GM23338 (cell line): Measurements from ENCODE around the gene NPAS2. TPM values are rescaled to one million over a fixed set of nuclear protein-coding genes. Genes with fewer than 3 reads are reported as not detected.

Experiments used
- ATAC-seq: fragments of 200-7000 bp; cut with Tn5 transposase; 3 replicates; pipeline ENCODE4 v1.9.1; 2020
- DNase-seq: peaks from one replicate; pipeline ENCODE4 v3.0.0-alpha.2; 2015; ENCODE audit warnings: low spot score
- H2AFZ ChIP-seq: fragments of 200-600 bp; sonication (generic); 2 replicates; pipeline ENCODE4 v1.8.0; 2016; ENCODE audit warnings: antibody characterized with exemption, mild to moderate bottlenecking, moderate library complexity
- H3F3A ChIP-seq: fragments of 200-600 bp; sonication (generic); replicated peaks from 2 replicates; pipeline ENCODE4 v1.8.0; 2017; ENCODE audit warnings: antibody characterized with exemption, mixed run types, low read depth
- H3K27ac ChIP-seq: fragments of 200-600 bp; sonication (generic); 2 replicates; pipeline ENCODE4 v1.6.1; 2016; ENCODE audit warnings: low read depth
- H3K27me3 ChIP-seq: fragments of 200-600 bp; sonication (generic); 2 replicates; pipeline ENCODE4 v1.8.0; 2016; ENCODE audit warnings: mild to moderate bottlenecking, mixed run types, moderate library complexity; ENCODE audit not compliant: insufficient read depth
- H3K36me3 ChIP-seq: fragments of 200-600 bp; sonication (generic); 2 replicates; pipeline ENCODE4 v1.8.0; 2016; ENCODE audit warnings: mild to moderate bottlenecking; ENCODE audit not compliant: insufficient read depth
- H3K4me1 ChIP-seq: fragments of 200-600 bp; sonication (generic); 2 replicates; pipeline ENCODE4 v1.8.0; 2016; ENCODE audit warnings: mild to moderate bottlenecking, moderate library complexity; ENCODE audit not compliant: insufficient read depth
- H3K4me2 ChIP-seq: fragments of 200-600 bp; sonication (generic); 2 replicates; pipeline ENCODE4 v1.7.1; 2017; ENCODE audit warnings: mixed run types
- H3K4me3 ChIP-seq: fragments of 200-600 bp; sonication (generic); 2 replicates; pipeline ENCODE4 v1.6.1; 2016; ENCODE audit warnings: mixed run types
- H3K79me2 ChIP-seq: fragments of 200-600 bp; sonication (generic); replicated peaks from 2 replicates; pipeline ENCODE4 v1.8.0; 2017; ENCODE audit warnings: mild to moderate bottlenecking; ENCODE audit not compliant: insufficient read depth
- H3K9me2 ChIP-seq: fragments of 200-600 bp; sonication (generic); 2 replicates; pipeline ENCODE4 v1.8.0; 2017; ENCODE audit not compliant: insufficient read depth
- H4K20me1 ChIP-seq: fragments of 200-600 bp; sonication (generic); replicated peaks from 2 replicates; pipeline ENCODE4 v1.8.0; 2017; ENCODE audit warnings: mild to moderate bottlenecking; ENCODE audit not compliant: insufficient read depth
- H3K27ac Mint-ChIP-seq: 2 replicates; pipeline ENCODE4 v1.8.0; 2020; ENCODE audit warnings: inconsistent platforms, mild to moderate bottlenecking, moderate library complexity, mixed read lengths
- H3K27me3 Mint-ChIP-seq: 3 replicates; pipeline ENCODE4 v1.8.0; 2022; ENCODE audit warnings: low read depth, mild to moderate bottlenecking, moderate library complexity, mixed read lengths, inconsistent platforms; ENCODE audit not compliant: insufficient read depth, poor library complexity
- H3K36me3 Mint-ChIP-seq: 3 replicates; pipeline ENCODE4 v1.8.0; 2021; ENCODE audit warnings: low read depth, mild to moderate bottlenecking, inconsistent platforms, moderate library complexity, mixed read lengths
- H3K4me1 Mint-ChIP-seq: 3 replicates; pipeline ENCODE4 v1.8.0; 2020; ENCODE audit warnings: mild to moderate bottlenecking, inconsistent platforms, mixed read lengths
- H3K4me3 Mint-ChIP-seq: 3 replicates; pipeline ENCODE4 v1.8.0; 2021; ENCODE audit warnings: moderate library complexity, mild to moderate bottlenecking, inconsistent platforms, mixed read lengths
- H3K9me3 Mint-ChIP-seq: 3 replicates; pipeline ENCODE4 v1.8.0; 2020; ENCODE audit warnings: moderate library complexity, mild to moderate bottlenecking, inconsistent platforms, mixed read lengths
- CREB1 ChIP-seq: fragments of 250-450 bp; sonication (Bioruptor Pico); IDR thresholded peaks from 2 replicates; pipeline ENCODE4 v1.5.0; 2020; ENCODE audit warnings: low read depth, mild to moderate bottlenecking, moderate library complexity
- CTCF ChIP-seq, 2 experiments: fragments of 200-600 bp in 1 of 2; sonication (generic) in 1 of 2; conservative IDR thresholded peaks; 2 replicates each; pipeline versions ENCODE4 v1.5.1 to v1.6.1; 2016 to 2017; ENCODE audit warnings: antibody characterized with exemption in 2 of 2, low read depth in 2 of 2, mild to moderate bottlenecking in 2 of 2, moderate library complexity in 1 of 2
- EZH2 ChIP-seq: fragments of 200-600 bp; sonication (generic); IDR thresholded peaks from one replicate; pipeline ENCODE4 v1.8.0; 2017; ENCODE audit warnings: antibody characterized with exemption, mild to moderate bottlenecking, low read depth; ENCODE audit not compliant: unreplicated experiment
- NANOG ChIP-seq: IDR thresholded peaks from 2 replicates; pipeline ENCODE4 v1.6.1; 2016; ENCODE audit warnings: antibody characterized with exemption, borderline replicate concordance
- POLR2AphosphoS5 ChIP-seq: IDR thresholded peaks from 2 replicates; pipeline ENCODE4 v1.6.1; 2016; ENCODE audit warnings: antibody characterized with exemption, low read depth
- STAT1 ChIP-seq: IDR thresholded peaks from one replicate; pipeline ENCODE4 v1.6.1; 2016; ENCODE audit warnings: antibody characterized with exemption; ENCODE audit not compliant: unreplicated experiment
- ZNF114 ChIP-seq: fragments of 250-450 bp; sonication (Bioruptor Pico); IDR thresholded peaks from 2 replicates; pipeline ENCODE4 v1.5.0; 2020; ENCODE audit warnings: mild to moderate bottlenecking, moderate library complexity
- ZNF331 ChIP-seq: fragments of 250-450 bp; sonication (Bioruptor Pico); IDR thresholded peaks from 2 replicates; pipeline ENCODE4 v1.5.0; 2020; ENCODE audit warnings: low read depth, mild to moderate bottlenecking, moderate library complexity
- polyA plus RNA-seq: library from polyadenylated mRNA; unstranded; fragments of >200 nt; fragmentation: Nextera tagmentation; extraction: Ambion mirVana; gene quantifications from 2 replicates; pipeline ENCODE4 v1.2.1, GENCODE V29; 2016
- total RNA-seq: library from RNA; depleted of rRNA; stranded (reverse); fragments of >200 nt; shearing (Covaris generic); gene quantifications from 2 replicates; pipeline ENCODE4 v1.2.3, GENCODE V29; 2014
- TF ChIP-seq, protein P1 (sequence below): IDR thresholded peaks from 2 replicates; pipeline ENCODE4 v1.6.1; 2016; ENCODE audit warnings: antibody characterized with exemption
- TF ChIP-seq, protein P2 (sequence below): IDR thresholded peaks from one replicate; pipeline ENCODE4 v1.6.1; 2018; ENCODE audit warnings: antibody characterized with exemption; ENCODE audit not compliant: unreplicated experiment

NPAS2 gene
- total and polyA plus RNA-seq, 2 experiments from 2014 or later = 0.56 to 1.1 TPM

DNA sequence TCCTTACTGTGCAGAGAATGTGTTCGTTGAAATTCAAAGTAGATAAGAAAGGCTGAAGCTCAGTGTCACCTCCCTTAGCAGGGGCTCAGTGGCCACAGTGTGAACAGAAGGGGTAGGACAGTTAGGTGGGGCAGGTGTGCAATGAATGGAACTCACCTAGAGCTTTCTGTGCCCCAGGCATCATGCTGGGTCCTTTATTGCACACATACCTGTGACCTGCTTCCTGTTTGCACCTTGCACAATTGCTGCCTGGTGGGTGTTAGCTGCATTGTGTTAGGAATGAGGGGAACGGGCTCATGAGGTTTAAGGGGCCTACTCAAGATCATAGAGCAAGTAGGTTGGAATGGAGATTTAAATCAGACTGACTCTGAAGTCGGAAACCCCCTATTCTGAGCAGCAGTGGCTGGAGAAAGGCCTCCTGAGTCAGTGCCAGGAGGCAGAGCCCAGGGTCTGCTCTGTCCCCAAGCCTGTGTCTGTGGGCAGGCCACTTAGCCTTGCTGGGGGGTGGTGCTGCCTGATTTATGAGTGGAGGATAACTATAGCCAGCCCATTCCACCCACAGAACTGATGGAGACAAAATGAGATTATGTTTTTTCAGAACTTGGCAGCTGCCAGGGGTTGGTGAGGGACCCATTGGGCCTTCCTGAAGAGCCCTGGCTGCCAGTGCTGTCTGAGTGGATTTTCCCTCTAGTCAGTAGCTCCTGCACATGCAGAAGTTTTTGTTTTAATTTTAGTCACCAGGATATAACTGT is 76.2 kb downstream of the NPAS2 start:
- Mint-ChIP-seq H3K27ac (peak overlapping the region; percentile 3; the same call in 1 of the 2 replicates), H3K36me3 (no peaks in the 10 kb centered on the region), H3K27me3 (peaks cover 4% of the 10 kb centered on the region), H3K4me3 (no peak overlapping the region), H3K4me1 (peaks cover 14% of the 10 kb centered on the region; the same call in 2 of the 3 replicates), H3K9me3 (no peaks in the 10 kb centered on the region; the same call in 2 of the 3 replicates)
- Histone ChIP-seq H3K36me3 (no peaks in the 10 kb centered on the region), H3K4me3 (no peak overlapping the region), H3F3A (no peaks in the 10 kb centered on the region), H3K79me2 (no peaks in the 10 kb centered on the region), H3K4me2 (no peak overlapping the region), H3K9me2 (peaks cover 6% of the 10 kb centered on the region; the same call in 1 of the 2 replicates), H2AFZ (no peak overlapping the region), H4K20me1 (no peaks in the 10 kb centered on the region), H3K27me3 (no peaks in the 10 kb centered on the region), H3K27ac (no peak overlapping the region), H3K4me1 (no peaks in the 10 kb centered on the region)
- no peak; the same call in 2 of the 3 replicates for ATAC-seq
- TF ChIP-seq POLR2AphosphoS5 (no peak), ZNF114 (CRISPR knock-in tag) (no peak), CTCF (conservative IDR thresholded peaks at IDR 0.05; ENCODE audit: low read depth in 2 of 2) (no peak), STAT1 (no peak), NANOG (no peak), ZNF331 (CRISPR knock-in tag) (no peak), CREB1 (no peak), EZH2 (no peak)
- TF ChIP-seq, protein P1, sequence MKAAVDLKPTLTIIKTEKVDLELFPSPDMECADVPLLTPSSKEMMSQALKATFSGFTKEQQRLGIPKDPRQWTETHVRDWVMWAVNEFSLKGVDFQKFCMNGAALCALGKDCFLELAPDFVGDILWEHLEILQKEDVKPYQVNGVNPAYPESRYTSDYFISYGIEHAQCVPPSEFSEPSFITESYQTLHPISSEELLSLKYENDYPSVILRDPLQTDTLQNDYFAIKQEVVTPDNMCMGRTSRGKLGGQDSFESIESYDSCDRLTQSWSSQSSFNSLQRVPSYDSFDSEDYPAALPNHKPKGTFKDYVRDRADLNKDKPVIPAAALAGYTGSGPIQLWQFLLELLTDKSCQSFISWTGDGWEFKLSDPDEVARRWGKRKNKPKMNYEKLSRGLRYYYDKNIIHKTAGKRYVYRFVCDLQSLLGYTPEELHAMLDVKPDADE = no peak
- TF ChIP-seq, protein P2, sequence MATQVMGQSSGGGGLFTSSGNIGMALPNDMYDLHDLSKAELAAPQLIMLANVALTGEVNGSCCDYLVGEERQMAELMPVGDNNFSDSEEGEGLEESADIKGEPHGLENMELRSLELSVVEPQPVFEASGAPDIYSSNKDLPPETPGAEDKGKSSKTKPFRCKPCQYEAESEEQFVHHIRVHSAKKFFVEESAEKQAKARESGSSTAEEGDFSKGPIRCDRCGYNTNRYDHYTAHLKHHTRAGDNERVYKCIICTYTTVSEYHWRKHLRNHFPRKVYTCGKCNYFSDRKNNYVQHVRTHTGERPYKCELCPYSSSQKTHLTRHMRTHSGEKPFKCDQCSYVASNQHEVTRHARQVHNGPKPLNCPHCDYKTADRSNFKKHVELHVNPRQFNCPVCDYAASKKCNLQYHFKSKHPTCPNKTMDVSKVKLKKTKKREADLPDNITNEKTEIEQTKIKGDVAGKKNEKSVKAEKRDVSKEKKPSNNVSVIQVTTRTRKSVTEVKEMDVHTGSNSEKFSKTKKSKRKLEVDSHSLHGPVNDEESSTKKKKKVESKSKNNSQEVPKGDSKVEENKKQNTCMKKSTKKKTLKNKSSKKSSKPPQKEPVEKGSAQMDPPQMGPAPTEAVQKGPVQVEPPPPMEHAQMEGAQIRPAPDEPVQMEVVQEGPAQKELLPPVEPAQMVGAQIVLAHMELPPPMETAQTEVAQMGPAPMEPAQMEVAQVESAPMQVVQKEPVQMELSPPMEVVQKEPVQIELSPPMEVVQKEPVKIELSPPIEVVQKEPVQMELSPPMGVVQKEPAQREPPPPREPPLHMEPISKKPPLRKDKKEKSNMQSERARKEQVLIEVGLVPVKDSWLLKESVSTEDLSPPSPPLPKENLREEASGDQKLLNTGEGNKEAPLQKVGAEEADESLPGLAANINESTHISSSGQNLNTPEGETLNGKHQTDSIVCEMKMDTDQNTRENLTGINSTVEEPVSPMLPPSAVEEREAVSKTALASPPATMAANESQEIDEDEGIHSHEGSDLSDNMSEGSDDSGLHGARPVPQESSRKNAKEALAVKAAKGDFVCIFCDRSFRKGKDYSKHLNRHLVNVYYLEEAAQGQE = no peak
- DNase-seq = no peak
